Breast epithelium (tissue), 4 donors: ENCODE results near the gene OLFML2B. TPM values are rescaled to one million over a fixed set of nuclear protein-coding genes. Genes with fewer than 3 reads are reported as not detected.
"Not testable (repeated sequence)": the region's sequence is repeated elsewhere in the genome, so short reads cannot be mapped to it uniquely, and the experiment has no call there.

Source experiments
- DNase-seq, 2 donors: peaks; one replicate each; pipeline ENCODE4 v3.0.0-alpha.2; 2019; ENCODE audit warnings: low spot score in 2 of 2
- H3K27ac ChIP-seq, 2 donors: fragments of 200-600 bp; sonication (generic) in 1 of 2; one replicate each; pipeline ENCODE4 v1.5.1; 2016 to 2019; ENCODE audit warnings: mild to moderate bottlenecking in 1 of 2
- H3K27me3 ChIP-seq, 2 donors: fragments of 200-600 bp; sonication (generic) in 1 of 2; one replicate each; pipeline versions ENCODE4 v1.5.1 to v1.6.0; 2017 to 2019; ENCODE audit warnings: control low read depth in 1 of 2, mild to moderate bottlenecking in 1 of 2
- H3K36me3 ChIP-seq: fragments of 200-600 bp; one replicate; pipeline ENCODE4 v1.5.1; 2019
- H3K4me1 ChIP-seq, 2 donors: fragments of 200-600 bp; sonication (generic); one replicate each; pipeline ENCODE4 v1.5.1; 2016 to 2019; ENCODE audit warnings: control low read depth in 1 of 2
- H3K4me3 ChIP-seq, 3 donors: fragments of 200-600 bp; sonication (generic); 1 replicate in 2 of 3; 2 replicates in 1 of 3; pipeline ENCODE4 v1.5.1; 2016 to 2019; ENCODE audit warnings: mild to moderate bottlenecking in 3 of 3, moderate library complexity in 2 of 3
- H3K9me3 ChIP-seq, 2 donors: fragments of 200-600 bp; sonication (generic) in 1 of 2; one replicate each; pipeline ENCODE4 v1.5.1; 2016 to 2019; ENCODE audit warnings: control low read depth in 1 of 2
- CTCF ChIP-seq, 3 donors: fragments of 450-650 bp; IDR thresholded peaks; one replicate each; pipeline ENCODE4 v1.5.1; 2016 to 2017; ENCODE audit warnings: antibody characterized with exemption in 3 of 3, mild to moderate bottlenecking in 3 of 3, moderate library complexity in 3 of 3
- POLR2A ChIP-seq: fragments of 450-650 bp; IDR thresholded peaks from one replicate; pipeline ENCODE4 v1.6.1; 2016; ENCODE audit warnings: antibody characterized with exemption, mild to moderate bottlenecking, moderate library complexity
- POLR2AphosphoS5 ChIP-seq, 3 donors: sonication (generic); formaldehyde crosslinking; IDR thresholded peaks; one replicate each; pipeline ENCODE4 v1.6.1; 2017; ENCODE audit warnings: antibody characterized with exemption in 3 of 3
- intact Hi-C: fragments of 100-400 bp; cut with DNase I; formaldehyde crosslinking; loops from one replicate; pipeline ENCODE4 v1.15.1; 2023; ENCODE audit warnings: low total_unique reads
- total RNA-seq, 3 donors: library from RNA; depleted of rRNA; stranded (reverse); fragments of >200 nt; gene quantifications; one replicate each; pipeline ENCODE4 v1.1.0, GENCODE V29; 2016

OLFML2B gene
- total RNA-seq, 3 donors from 2014 or later: 5.2 to 9.6 (median 7.3) TPM

- Histone ChIP-seq H3K4me1 (no peaks in the 10 kb centered on the region), H3K27me3 (no peaks in the 10 kb centered on the region), H3K27ac (peak overlapping the region in 1 of 2 donors; percentile 3), H3K4me3 (no peak overlapping the region), H3K9me3 (no peaks in the 10 kb centered on the region), H3K36me3 (no peaks in the 10 kb centered on the region)
- TF ChIP-seq POLR2A: no peak
- TF ChIP-seq CTCF (IDR thresholded peaks at IDR 0.05): no peak
- no peak for TF ChIP-seq POLR2AphosphoS5 (IDR thresholded peaks at IDR 0.05)
- intact Hi-C loops: no loop called here
- no peak for DNase-seq
Observed at GRCh38 chr1:162060314-162060713, 36.6 kb upstream of the OLFML2B start.

GRCh38 chr1:162059721-162060120, 36.1 kb upstream of the OLFML2B start:
- Histone ChIP-seq H3K27me3 (no peaks in the 10 kb centered on the region), H3K36me3 (no peaks in the 10 kb centered on the region), H3K4me1 (no peaks in the 10 kb centered on the region), H3K27ac (no peak overlapping the region), H3K4me3 (no peak overlapping the region), H3K9me3 (no peaks in the 10 kb centered on the region)
- no peak for DNase-seq
- intact Hi-C loops: no loop called here
- TF ChIP-seq POLR2AphosphoS5 (IDR thresholded peaks at IDR 0.05): no peak
- no peak for TF ChIP-seq CTCF (IDR thresholded peaks at IDR 0.05)
- TF ChIP-seq POLR2A: no peak

GRCh38 chr1:162056579-162056978, 32.9 kb upstream of the OLFML2B start:
- Histone ChIP-seq H3K27ac (no peak overlapping the region), H3K36me3 (no peaks in the 10 kb centered on the region), H3K4me3 (no peak overlapping the region), H3K9me3 (no peaks in the 10 kb centered on the region), H3K4me1 (no peaks in the 10 kb centered on the region), H3K27me3 (no peaks in the 10 kb centered on the region)
- DNase-seq: no peak
- intact Hi-C loops: no loop called here
- TF ChIP-seq POLR2A: no peak
- TF ChIP-seq CTCF (IDR thresholded peaks at IDR 0.05): no peak
- TF ChIP-seq POLR2AphosphoS5 (IDR thresholded peaks at IDR 0.05): no peak

- Histone ChIP-seq H3K36me3 (no peaks in the 10 kb centered on the region), H3K4me1 (no peaks in the 10 kb centered on the region), H3K27ac (no peak overlapping the region), H3K4me3 (no peak overlapping the region), H3K9me3 (no peaks in the 10 kb centered on the region), H3K27me3 (no peaks in the 10 kb centered on the region)
- intact Hi-C loops: no loop called here
- peak; percentile 47 to 89 (median 83) for TF ChIP-seq CTCF (IDR thresholded peaks at IDR 0.05)
- TF ChIP-seq POLR2A: no peak
- no peak for TF ChIP-seq POLR2AphosphoS5 (IDR thresholded peaks at IDR 0.05)
- DNase-seq: peak; percentile 61 to 65
Observed at GRCh38 chr1:162056043-162056442, 32.4 kb upstream of the OLFML2B start.

- no peaks in the 10 kb centered on the region for H3K4me1 ChIP-seq
- no peaks in the 10 kb centered on the region for H3K9me3 ChIP-seq
- H3K27ac ChIP-seq: no peak overlapping the region
- no peak overlapping the region for H3K4me3 ChIP-seq
- no peak for TF ChIP-seq CTCF (IDR thresholded peaks at IDR 0.05)
- DNase-seq: no peak
- H3K36me3 ChIP-seq: no peaks in the 10 kb centered on the region
- intact Hi-C loops: no loop called here
- H3K27me3 ChIP-seq: no peaks in the 10 kb centered on the region
Observed at GRCh38 chr1:162055062-162055461, 31.4 kb upstream of the OLFML2B start.

GRCh38 chr1:162053949-162054348, 30.3 kb upstream of the OLFML2B start:
- not testable (repeated sequence) for H3K27me3 ChIP-seq, H3K27ac ChIP-seq

More at GRCh38 chr1:162053949-162054348, 30.3 kb upstream of the OLFML2B start:
- H3K9me3 ChIP-seq, H3K36me3 ChIP-seq, intact Hi-C loops, H3K4me3 ChIP-seq, DNase-seq, H3K4me1 ChIP-seq: not testable (repeated sequence)
